ENCODE results near the gene CCDC14.
"Not testable (repeated sequence)": the region's sequence is repeated elsewhere in the genome, so short reads cannot be mapped to it uniquely, and the experiment has no call there.

CCDC14 gene

DNA sequence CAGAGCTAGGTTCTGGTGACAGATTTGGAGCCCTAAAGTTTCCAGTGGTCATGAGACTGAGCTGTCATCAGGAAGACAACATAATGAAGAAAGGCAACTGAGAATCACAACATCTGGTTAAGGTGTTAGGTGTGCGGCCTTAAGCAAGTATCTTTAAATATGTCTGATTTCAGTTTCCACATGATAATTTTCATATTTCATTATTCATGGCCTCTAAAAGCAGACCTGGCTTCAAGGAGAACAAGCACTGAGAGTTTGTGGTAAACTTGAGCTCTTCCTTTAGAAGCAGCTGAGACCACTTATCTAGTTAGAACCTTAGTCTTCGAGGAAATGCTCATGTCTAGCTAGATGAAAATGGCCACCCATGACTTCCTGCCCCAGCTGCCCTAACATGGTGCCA is 51.2 kb downstream of the CCDC14 start:
- DNase-seq (ENCODE audit: low read depth, low spot score) = no peak

DNA sequence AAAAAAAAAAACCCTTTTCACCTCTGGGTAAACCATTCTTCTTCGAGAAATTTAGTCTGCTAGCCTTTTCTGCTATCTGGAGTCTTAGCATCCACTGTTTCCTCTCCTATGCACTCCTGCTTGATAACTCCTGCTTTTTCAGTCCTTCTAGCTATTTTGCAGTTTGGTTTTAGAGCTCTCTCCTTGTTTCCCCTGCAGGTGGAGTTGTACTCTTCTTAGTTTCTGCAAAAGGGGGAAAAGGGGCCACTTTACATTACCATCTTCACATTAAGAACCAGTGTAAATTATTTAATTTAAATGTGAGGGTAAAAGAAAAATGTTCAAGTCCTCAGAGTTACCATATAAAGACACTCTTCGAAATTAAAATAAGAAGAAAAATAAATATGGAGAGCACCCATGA is 53.3 kb downstream of the CCDC14 start:
- DNase-seq (ENCODE audit: low read depth, low spot score) = no peak

DNA sequence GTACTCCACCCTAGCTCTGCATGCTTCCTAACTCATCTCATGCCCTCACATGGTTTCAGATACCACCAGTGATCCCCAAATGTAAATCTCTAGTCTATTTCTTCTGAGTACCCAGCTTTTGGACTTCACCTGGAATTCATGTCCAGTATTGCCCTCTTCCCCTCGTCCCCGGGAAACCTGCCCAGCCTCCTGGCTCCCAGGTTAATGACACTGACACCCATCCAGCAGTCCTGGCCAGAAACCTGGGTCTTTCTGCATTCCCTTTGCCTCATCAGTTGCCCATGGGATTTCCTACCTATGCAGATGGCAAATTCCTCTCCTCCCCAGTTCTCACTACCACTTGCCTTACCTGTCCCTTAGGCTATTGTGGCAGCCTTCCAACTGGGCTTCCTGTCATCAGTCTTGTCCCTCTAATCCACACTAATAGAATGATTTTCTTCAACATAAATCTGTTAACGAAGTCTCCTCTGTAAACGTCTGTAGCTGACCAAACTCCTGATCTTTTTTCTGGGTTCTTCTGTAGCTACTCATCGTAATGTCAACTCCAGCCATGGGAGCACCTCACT is 61.6 kb downstream of the CCDC14 start:
- DNase-seq (ENCODE audit: low read depth, low spot score) = no peak

DNA sequence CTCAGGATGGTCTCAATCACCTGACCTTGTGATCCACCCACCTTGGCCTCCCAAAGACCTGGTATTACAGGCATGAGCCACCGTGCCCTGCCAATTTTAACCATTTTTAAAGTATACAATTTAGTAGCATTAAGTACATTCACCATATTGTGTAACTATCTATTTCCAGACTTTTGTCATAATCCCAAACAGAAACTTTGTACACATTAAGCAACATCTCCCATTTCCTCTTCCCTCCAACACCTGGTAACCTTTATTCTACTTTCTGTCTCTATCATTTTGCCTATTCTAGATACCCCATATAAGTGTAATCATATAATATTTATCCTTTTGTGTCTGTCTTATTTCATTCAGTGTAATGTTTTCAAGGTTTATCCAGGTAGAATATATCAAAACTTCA is 68.0 kb downstream of the CCDC14 start:
- DNase-seq (ENCODE audit: low read depth, low spot score) = no peak

DNA sequence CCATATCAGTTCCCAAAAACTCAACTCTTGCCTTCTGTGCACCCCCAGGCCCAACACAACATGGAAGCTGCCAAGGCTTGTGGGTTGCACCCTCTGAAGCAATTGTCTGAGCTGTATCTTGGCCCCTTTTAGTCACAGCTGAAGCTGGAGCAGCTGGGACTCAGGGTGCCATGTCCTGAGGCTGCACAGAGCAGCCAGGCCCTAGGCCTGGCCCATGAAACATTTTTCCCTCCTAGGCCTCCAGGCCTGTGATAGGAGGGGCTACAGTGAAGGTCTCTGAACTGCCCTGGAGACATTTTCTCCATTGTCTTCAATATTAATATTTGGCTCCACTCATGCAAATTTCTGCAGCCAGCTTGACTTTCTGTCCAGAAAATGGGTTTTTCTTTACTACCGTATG is 68.8 kb downstream of the CCDC14 start:
- no peak for DNase-seq (ENCODE audit: low read depth, low spot score)

DNA sequence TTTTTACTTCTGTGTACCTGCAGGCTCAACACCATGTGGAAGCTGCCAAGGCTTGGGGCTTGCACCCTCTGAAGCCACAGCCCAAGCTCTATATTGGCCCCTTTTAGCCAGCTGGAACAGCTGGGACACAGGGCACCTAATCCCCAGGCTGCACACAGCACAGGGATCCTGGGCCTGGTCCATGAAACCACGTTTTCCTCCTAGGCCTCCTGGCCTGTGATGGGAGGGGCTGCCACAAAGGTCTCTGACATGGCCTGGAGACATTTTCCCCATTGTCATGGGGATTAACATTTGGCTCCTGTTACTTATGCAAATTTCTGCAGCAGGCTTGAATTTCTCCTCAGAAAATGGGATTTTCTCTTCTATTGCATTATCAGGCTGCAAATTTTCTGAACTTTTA is 70.0 kb downstream of the CCDC14 start:
- DNase-seq (ENCODE audit: low read depth, low spot score) = not testable (repeated sequence)

DNA sequence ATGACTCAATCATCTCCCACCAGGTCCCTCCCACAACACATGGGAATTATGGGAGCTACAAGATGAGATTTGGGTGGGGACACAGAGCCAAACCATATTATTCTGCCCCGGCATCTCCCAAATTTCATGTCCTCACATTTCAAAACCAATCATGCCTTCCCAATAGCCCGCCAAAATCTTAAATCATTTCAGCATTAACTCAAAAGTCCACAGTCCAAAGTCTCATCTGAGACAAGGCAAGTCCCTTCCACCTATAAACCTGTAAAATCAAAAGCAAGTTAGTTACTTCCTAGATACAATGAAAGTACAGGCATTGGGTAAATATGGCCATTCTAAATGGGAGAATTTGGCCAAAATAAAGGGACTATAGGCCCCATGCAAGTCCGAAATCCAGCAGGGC is 70.9 kb downstream of the CCDC14 start:
- not testable (repeated sequence) for DNase-seq (ENCODE audit: low read depth, low spot score)

DNA sequence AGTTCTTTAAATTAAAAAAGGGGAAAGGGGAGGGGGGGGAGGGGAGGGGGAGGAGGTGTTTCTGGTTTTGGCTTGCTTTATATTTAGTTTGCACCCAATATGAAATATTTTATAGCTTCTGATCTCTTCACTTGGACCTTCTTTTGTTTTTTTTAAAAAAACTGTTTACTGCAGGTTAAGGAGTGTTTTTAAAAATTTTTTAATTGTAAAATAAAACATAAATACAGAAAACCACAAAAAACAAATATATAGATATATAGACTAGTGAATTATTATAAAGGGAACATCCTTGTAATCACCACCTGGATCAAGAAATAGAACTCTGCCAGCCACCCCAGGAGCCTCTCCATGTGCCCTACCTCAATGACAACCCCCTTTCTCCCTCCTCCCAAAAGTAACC is 76.0 kb downstream of the CCDC14 start:
- DNase-seq (ENCODE audit: low read depth, low spot score) = no peak

DNA sequence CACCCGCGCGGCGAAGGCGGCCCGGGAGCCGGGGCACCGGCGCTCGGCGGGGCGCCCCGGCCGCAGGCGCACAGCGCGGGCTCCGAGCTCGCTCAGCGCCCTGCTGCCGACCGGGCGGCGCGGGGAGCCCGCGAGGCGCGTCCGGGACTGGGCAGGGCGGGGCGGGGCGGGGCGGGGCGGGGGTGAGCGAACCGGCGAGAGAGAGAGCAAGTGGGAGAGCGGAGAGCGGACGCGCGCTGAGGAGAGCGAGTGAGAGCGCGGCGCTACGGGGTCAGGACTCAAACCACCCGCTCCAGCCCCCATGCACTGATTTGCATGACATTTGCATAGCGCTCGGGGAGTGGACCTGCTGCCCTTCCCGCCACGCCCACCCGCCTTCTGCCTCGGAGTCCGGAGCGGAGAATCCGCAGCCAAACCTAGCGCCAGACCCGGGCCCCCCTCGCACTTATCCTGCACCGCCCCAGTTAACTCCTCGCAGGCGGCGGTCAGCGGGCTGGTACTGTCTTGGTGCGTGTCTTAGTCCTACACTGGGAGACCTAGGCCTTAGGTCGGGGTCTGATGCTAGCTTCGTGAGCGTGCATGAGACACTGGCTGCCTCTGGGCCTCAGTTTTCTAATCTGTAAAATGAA is 76.7 kb downstream of the CCDC14 start, which contains the start of gene MYLK:
TSS of gene MYLK (minus strand) at position 130 of the 629 bp plus-strand sequence. CDS start 90,491 bp downstream, outside the sequence.
- DNase-seq (ENCODE audit: low read depth, low spot score) = no peak

DNA sequence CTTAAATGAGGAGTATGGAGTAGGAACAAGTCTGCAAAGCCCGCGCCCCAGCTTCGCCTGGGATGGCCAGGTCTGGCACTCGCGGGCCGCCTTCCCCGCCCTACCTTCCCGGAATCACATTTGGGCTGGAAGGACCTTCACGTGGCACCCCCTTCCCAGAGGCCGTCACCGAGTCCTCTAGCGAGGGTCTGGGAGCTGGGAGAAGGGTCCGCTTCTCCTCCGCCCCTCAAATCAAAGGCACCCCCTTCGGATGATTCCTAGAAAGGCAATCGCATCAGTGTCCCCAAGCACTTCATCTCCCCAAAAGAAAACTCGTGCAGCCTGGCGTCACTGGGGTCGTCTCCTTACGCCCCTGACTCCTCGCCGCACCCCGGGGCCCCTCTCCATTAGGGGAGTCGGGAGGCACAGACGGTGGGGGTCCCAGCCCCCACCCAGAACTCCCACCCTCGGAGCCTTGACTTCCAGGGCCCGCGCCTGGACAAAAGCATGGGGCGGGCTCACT is 77.3 kb downstream of the CCDC14 start:
- DNase-seq (ENCODE audit: low read depth, low spot score) = no peak

DNA sequence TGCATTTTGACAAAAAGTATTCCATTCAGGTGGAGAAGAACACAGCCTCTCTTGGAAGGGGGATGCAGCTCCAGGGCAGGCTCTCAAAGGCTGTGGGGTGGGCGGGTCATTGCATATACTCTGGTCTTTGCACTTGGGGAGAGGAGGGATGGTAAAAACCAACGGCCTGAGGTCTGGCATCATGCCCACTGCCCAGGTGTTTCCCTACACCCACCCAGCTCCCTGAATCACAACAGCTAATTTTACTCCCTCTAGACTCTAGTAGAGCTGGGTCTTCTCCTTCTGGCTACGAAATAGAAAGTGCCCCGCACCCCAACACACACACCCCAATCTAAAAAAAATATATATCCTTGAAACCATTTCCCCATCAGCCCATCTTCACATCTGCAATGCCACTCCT is 77.9 kb downstream of the CCDC14 start:
- no peak for DNase-seq (ENCODE audit: low read depth, low spot score)

DNA sequence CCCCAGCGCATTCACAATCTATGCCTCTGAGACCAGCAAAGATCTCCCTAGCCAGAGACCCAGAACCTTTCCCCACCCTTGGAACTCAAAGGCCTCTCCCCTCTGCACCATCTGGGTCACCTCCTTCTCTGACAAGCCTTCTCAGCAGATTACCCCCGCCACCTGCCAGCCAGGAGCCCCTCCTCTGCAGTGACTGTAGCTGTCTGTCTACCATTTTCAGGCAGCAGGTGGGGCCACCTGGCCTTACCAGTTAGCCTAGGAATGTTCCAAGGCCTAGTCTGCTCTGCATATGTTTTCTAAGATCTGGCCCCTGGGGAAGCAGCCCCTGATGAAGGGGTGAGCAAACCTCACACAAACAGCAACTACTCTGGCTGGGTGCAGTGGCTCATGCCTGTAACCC is 79.3 kb downstream of the CCDC14 start:
- DNase-seq (ENCODE audit: low read depth, low spot score) = no peak

DNA sequence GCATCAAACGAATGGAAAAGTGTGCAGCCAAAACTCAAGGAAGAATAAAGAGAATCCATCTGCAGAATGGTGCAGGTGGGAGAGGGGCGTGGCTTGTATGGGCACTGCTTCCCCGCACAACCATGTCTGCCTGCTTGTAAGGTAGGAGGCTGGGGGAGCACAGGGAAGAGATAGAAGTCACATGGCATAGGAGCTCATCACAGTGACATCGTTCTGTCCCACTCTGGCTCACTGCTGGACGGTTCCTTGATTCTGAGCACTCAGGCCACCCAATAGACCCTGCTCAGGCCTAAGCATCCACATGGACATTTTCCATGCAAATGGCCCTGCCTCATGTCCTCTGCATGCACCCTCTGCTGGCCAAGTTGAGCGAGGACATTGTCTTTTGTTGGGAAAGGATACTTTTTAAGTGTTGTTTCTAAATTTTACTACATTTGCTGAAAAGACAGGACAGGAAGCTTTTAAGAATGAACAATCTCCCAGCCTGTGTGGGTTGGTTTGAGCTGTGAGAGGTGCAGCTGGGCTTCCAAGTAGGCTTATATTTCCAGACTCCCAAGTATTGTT is 79.9 kb downstream of the CCDC14 start:
- no peak for DNase-seq (ENCODE audit: low read depth, low spot score)

DNA sequence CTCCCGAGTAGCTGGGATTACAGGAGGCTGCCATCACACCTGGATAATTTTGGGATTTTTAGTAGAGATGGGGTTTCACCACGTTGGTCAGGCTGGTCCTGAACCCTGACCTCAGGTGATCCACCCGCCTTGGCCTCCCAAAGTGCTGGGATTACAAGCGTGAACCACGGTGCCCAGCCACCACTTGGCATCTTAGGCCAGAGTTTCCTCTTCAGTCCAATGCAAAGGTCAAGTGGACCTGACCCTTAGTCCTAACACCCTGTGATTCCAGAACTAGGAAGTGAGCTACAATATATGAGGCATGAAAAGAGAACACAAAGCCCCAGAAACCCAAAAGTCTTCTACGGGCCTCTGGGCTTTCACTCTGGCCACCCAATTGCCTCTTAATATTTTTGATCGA is 82.2 kb downstream of the CCDC14 start:
- no peak for DNase-seq (ENCODE audit: low read depth, low spot score)

DNA sequence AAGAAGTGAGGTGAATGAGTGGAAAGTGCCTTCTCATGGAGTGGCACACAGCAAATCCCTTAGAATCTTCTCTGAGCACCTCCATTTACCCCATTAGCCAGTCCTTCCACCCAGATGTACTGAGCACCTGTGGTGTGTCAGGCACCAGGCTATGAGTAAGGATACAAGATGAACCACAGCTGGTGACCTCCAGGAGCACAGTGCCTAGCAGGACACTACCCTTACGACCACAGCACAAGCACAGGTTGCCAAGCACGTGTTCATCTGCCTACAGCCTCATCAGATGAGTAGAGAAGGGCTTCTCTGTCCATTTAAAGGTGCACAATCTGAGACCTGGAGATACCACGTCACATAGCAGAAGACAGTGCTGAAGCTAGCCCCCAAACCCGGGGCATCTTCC is 83.1 kb downstream of the CCDC14 start:
- DNase-seq (ENCODE audit: low read depth, low spot score) = no peak

DNA sequence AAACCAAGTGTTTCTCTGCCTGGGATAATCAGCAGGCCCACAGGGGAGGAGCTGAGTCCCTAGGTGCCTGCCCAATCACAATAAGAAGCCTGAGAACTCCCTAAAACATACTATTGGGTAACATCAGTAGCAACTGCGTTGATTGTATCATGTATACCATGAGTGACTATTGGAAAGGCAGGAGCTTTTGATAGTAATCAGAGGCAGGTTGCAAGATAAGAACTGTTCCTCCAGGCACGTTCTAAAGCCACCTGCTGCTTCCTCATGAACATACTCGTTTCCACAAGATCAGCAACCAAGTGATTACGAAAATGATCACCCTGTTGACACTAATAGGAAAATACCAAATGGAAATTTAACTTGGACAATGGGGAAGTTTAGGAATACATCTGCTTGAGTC is 83.6 kb downstream of the CCDC14 start:
- no peak for DNase-seq (ENCODE audit: low read depth, low spot score)

DNA sequence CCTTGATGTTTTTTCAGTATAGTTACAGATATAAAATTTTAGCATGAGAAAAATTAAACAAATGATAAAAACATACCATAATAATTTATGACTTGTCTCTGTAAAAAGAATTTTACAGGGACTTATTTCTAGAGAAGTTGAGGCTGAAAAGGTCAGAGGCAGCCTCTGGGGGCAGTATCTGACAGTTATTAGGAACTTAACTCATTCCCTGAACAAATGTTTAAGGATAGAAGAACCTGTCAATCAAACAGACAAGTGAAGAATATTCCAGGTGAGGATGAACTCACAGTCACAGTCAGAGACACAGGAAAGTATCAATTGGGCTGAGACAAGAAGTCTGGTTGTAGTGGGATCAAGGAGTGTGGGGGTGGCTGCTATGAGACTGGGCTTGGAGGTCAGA is 84.2 kb downstream of the CCDC14 start:
- DNase-seq (ENCODE audit: low read depth, low spot score) = no peak

DNA sequence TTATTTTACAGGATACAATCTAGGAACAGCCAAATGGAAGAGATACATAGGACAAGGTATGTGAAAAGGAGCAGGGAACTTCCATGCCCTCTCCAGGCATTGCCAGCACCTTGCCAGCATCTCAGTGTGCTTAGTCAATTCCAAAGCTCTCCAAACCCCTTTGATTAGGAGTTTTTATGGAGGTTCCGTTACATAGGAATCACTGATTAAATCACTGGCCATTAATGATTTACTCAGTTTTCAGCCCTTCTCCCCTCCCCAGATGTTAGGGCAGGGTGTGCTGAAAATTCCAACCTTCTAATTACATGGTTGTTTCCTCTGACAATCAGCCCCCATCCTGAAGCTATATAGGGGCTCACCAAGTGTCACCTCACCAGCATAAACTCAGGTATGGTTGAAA is 88.4 kb downstream of the CCDC14 start:
- no peak for DNase-seq (ENCODE audit: low read depth, low spot score)

DNA sequence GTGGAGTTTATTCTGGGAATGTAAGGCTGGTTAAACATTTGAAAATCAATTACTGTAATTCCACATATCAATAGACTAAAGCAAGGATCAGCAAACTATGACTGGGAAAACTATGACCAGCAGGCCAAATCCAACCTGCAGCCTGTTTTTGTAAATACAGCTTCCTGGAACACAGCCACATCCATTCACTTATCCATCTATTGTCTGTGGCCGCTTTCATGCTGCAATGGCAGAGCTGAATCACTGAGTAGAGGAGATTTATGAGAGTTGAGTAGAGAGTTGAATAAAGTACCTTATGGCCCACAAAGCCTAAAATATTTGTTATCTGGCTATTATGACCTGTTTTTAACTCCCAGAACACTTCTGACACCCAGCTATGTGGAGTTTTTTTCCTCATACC is 89.1 kb downstream of the CCDC14 start:
- no peak for DNase-seq (ENCODE audit: low read depth, low spot score)

DNA sequence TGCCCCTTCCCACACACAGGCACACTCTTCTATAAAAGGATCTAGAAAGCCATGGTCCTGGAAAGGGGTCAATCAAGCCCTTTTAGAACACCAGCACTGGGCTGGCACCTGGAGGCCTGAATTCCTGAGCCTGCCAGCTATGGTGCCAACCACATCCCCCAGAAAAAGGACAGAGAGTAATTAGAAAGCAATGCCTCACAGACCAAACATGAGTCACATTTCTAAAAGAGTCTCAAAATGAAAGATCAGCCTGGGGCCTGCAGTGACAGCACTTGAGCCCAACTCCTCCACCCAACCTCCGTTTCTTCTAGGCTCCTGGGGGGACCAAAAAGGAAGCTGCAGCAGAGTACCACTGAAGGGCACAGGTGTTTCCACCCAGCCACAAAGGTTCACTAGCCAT is 91.0 kb downstream of the CCDC14 start:
- DNase-seq (ENCODE audit: low read depth, low spot score) = no peak

DNA sequence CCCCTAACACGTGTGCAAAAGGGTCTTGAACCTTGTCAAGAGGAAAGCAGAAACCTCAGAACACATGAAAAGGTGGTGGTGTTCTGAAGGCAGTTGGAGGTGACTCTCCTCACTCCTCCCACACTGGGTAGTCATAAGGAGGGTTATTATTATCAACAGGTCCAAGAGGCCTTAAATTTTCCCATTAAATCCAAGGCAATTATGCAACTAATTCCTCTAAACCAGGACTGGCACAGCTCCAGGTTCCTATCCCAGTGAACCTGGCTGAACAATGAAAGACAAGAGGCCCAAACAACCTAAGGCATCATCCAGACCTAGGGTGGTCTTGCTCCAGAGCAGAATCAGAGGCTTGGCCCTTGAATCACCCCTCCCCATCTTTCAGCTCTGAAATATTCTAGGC is 91.9 kb downstream of the CCDC14 start:
- no peak for DNase-seq (ENCODE audit: low read depth, low spot score)

DNA sequence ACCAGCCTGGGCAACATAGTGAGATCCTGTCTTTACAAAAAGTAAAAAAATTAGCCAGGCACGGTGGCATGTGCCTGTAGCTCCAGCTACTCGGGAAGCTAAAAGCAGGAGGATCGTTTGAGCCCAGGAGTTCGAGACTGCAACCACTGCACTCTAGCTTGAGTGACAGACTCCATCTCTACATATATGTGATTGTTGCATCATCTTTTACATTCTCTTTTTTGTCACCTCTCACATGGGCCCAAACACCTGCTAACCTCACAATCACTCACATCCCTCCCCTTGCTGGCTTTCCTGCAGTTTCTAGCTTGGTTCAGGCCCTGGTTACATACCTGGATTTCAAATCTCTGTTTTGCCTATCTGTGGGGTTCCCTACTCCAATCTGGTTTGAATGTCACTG is 96.3 kb downstream of the CCDC14 start:
- no peak for DNase-seq (ENCODE audit: low read depth, low spot score)

All from activated naive CD8-positive, alpha-beta T cell treated with anti-CD3 and anti-CD28 coated beads, Interleukin-2, amount 50 U/mL, for 16 hours (primary cell).